ENCODE results near the gene SOCS3.

The SOCS3 gene

DNA sequence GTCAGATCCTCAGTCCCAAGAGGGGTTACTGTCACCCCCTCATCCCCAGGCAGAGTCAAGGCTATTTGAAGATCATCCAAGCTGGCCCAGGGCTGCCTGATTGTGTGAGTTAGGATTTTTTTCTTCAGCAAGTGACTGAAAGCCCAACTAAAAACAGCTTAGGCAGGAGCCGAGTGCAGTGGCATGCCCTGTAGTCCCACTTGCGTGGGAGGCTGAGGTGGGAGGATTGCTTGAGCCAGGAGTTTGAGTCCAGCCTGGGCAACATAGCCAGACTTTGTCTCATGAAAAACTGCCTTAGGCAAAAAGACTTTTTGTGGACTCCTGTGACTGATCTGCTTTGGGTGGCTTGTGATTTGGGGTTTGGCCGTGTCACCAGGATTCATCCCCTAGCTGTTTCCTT lies 38.5 kb upstream of the SOCS3 start:
- no peaks in the 10 kb centered on the region for H3K4me1 ChIP-seq (ENCODE audit: control insufficient read depth, low read length)
- no peak for TF ChIP-seq EZH2phosphoT487 (IDR thresholded peaks at IDR 0.05; ENCODE audit: borderline replicate concordance, low read length)
- H4K20me1 ChIP-seq (ENCODE audit: control insufficient read depth, insufficient read depth, low read depth, low read length): no peaks in the 10 kb centered on the region
- H3K36me3 ChIP-seq (ENCODE audit: control insufficient read depth, low read length): peaks cover 78% of the 10 kb centered on the region
- no peak overlapping the region for H3K27ac ChIP-seq (ENCODE audit: low read depth, low read length)
- H3K27me3 ChIP-seq (ENCODE audit: control insufficient read depth, low read length): no peaks in the 10 kb centered on the region
- H3F3A ChIP-seq (ENCODE audit: control insufficient read depth, insufficient read depth): no peaks in the 10 kb centered on the region
- no peaks in the 10 kb centered on the region for H3K9me2 ChIP-seq (replicated peaks; ENCODE audit: control insufficient read depth, low read length)
- no peaks in the 10 kb centered on the region for H3K9me3 ChIP-seq (ENCODE audit: control insufficient read depth, insufficient read depth, low read length)
- no peak overlapping the region for H3K4me2 ChIP-seq (ENCODE audit: low read length)
- H3K79me2 ChIP-seq (ENCODE audit: control insufficient read depth, low read length): peaks cover 17% of the 10 kb centered on the region
- no peak overlapping the region for H3K4me3 ChIP-seq (ENCODE audit: low read length)

DNA sequence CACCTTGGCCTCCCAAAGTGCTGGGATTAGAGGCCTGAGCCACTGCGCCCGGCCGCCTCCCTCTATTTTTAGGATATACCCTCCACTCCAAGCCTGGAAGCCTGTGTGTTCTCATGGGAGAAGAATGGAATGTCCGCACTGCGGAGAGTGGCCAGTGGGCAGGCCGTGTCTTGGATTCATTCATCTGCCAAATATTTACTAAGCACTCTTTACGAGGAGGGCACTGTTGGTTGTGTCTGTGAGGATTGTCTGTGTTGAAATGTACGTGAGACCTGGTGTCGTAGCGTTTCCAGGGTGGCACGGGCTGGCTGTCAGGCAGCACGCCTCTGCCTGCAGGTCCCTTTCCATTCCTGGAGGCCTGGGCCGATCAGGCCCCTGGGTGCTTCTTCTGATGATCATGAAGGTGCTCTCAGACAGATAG lies 37.8 kb upstream of the SOCS3 start:
- H3K9me3 ChIP-seq (ENCODE audit: control insufficient read depth, insufficient read depth, low read length): no peaks in the 10 kb centered on the region
- no peaks in the 10 kb centered on the region for H3K4me1 ChIP-seq (ENCODE audit: control insufficient read depth, low read length)
- TF ChIP-seq EZH2phosphoT487 (IDR thresholded peaks at IDR 0.05; ENCODE audit: borderline replicate concordance, low read length): no peak
- TF ChIP-seq CTCF (IDR thresholded peaks at IDR 0.05; ENCODE audit: low read depth, low read length, poor library complexity, severe bottlenecking): no peak
- no peaks in the 10 kb centered on the region for H3K9me2 ChIP-seq (replicated peaks; ENCODE audit: control insufficient read depth, low read length)
- H3K36me3 ChIP-seq (ENCODE audit: control insufficient read depth, low read length): peaks cover 73% of the 10 kb centered on the region
- H4K20me1 ChIP-seq (ENCODE audit: control insufficient read depth, insufficient read depth, low read depth, low read length): no peaks in the 10 kb centered on the region
- H3K79me2 ChIP-seq (ENCODE audit: control insufficient read depth, low read length): peaks cover 20% of the 10 kb centered on the region
- H3K27ac ChIP-seq (ENCODE audit: low read depth, low read length): no peak overlapping the region
- H3K4me2 ChIP-seq (ENCODE audit: low read length): no peak overlapping the region
- no peak overlapping the region for H3K4me3 ChIP-seq (ENCODE audit: low read length)
- no peaks in the 10 kb centered on the region for H3F3A ChIP-seq (ENCODE audit: control insufficient read depth, insufficient read depth)
- H3K27me3 ChIP-seq (ENCODE audit: control insufficient read depth, low read length): no peaks in the 10 kb centered on the region

DNA sequence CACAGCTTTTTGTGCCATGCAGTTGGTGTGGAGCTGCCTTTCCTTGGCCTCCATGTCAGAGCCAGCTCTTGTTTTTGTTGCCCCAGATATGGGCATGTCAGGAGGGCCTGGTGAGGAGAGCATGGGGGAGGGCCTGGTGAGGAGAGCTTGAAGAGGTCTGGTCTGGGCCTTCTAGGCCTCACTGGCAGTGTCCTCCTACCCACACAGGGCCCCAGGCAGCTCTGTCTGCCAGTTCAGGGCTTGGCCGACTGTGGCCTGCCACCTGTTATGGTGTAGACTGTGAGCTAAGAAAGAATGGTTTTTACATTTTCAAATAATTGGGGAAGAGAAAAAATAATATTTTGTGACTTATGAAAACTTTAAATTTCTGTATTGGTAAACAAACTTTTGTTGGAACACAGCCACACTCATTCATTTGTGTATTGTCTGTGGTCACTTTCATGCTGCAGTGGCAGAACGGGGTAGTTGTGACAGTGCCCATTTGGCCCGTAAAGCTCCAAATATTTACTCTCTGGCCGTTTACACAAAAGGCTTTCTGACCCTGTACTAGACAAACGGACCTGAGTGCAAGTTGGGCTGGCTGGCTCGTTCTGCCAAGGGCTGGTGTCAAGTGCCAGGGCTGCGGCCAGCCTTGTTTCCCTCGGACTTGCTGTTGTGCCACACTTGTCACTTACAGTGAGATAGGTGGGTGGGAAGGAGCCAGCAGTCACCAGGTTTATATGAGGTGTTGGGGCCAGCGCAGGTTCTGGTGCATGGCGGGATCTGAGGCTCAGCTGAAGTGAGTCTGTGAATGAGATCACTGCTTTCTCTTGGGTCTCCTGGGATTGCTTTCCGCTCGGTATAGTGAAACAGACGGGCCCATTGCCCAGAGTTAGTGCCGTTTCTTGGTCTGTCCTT lies 36.8 kb upstream of the SOCS3 start:
- H3K27me3 ChIP-seq (ENCODE audit: control insufficient read depth, low read length): no peaks in the 10 kb centered on the region
- H3K4me3 ChIP-seq (ENCODE audit: low read length): no peak overlapping the region
- no peak overlapping the region for H3K27ac ChIP-seq (ENCODE audit: low read depth, low read length)
- H3K4me2 ChIP-seq (ENCODE audit: low read length): no peak overlapping the region
- H3K4me1 ChIP-seq (ENCODE audit: control insufficient read depth, low read length): no peaks in the 10 kb centered on the region
- H4K20me1 ChIP-seq (ENCODE audit: control insufficient read depth, insufficient read depth, low read depth, low read length): no peaks in the 10 kb centered on the region; the same call in 1 of the 2 replicates
- H3F3A ChIP-seq (ENCODE audit: control insufficient read depth, insufficient read depth): no peaks in the 10 kb centered on the region
- peaks cover 30% of the 10 kb centered on the region for H3K79me2 ChIP-seq (ENCODE audit: control insufficient read depth, low read length)
- peaks cover 68% of the 10 kb centered on the region for H3K36me3 ChIP-seq (ENCODE audit: control insufficient read depth, low read length)
- no peaks in the 10 kb centered on the region for H3K9me2 ChIP-seq (replicated peaks; ENCODE audit: control insufficient read depth, low read length)
- no peaks in the 10 kb centered on the region for H3K9me3 ChIP-seq (ENCODE audit: control insufficient read depth, insufficient read depth, low read length)
- TF ChIP-seq CTCF (IDR thresholded peaks at IDR 0.05; ENCODE audit: low read depth, low read length, poor library complexity, severe bottlenecking) (no peak), EZH2phosphoT487 (IDR thresholded peaks at IDR 0.05; ENCODE audit: borderline replicate concordance, low read length) (no peak)

GRCh38 chr17:78395155-78395554 lies 35.3 kb upstream of the SOCS3 start:
- Histone ChIP-seq H3K27me3 (ENCODE audit: control insufficient read depth, low read length) (no peaks in the 10 kb centered on the region), H3K4me3 (ENCODE audit: low read length) (no peak overlapping the region), H3K36me3 (ENCODE audit: control insufficient read depth, low read length) (peaks cover 55% of the 10 kb centered on the region), H3K4me2 (ENCODE audit: low read length) (no peak overlapping the region), H4K20me1 (ENCODE audit: control insufficient read depth, insufficient read depth, low read depth, low read length) (no peaks in the 10 kb centered on the region; the same call in 1 of the 2 replicates), H3K9me2 (replicated peaks; ENCODE audit: control insufficient read depth, low read length) (no peaks in the 10 kb centered on the region), H3K79me2 (ENCODE audit: control insufficient read depth, low read length) (peaks cover 45% of the 10 kb centered on the region), H3K4me1 (ENCODE audit: control insufficient read depth, low read length) (no peaks in the 10 kb centered on the region), H3K9me3 (ENCODE audit: control insufficient read depth, insufficient read depth, low read length) (no peaks in the 10 kb centered on the region), H3K27ac (ENCODE audit: low read depth, low read length) (no peak overlapping the region), H3F3A (ENCODE audit: control insufficient read depth, insufficient read depth) (no peaks in the 10 kb centered on the region)
- TF ChIP-seq EZH2phosphoT487 (IDR thresholded peaks at IDR 0.05; ENCODE audit: borderline replicate concordance, low read length) (no peak), CTCF (IDR thresholded peaks at IDR 0.05; ENCODE audit: low read depth, low read length, poor library complexity, severe bottlenecking) (no peak)

Measured in DOHH2 (cell line).